HG02852 (cell line): ENCODE results near the gene BMERB1.
"Not testable (repeated sequence)": the region's sequence is repeated elsewhere in the genome, so short reads cannot be mapped to it uniquely, and the experiment has no call there.

Experiments
- ATAC-seq: cut with Tn5 transposase; IDR thresholded peaks from one replicate; pipeline ENCODE4 v1.9.1; 2021; ENCODE audit warnings: mild to moderate bottlenecking, moderate library complexity; ENCODE audit not compliant: unreplicated experiment

BMERB1 gene

GRCh38 chr16:15519790-15520189, 85.4 kb downstream of the BMERB1 start:
- no peak for ATAC-seq

- ATAC-seq, result no peak
These were observed 87.0 kb downstream of the BMERB1 start for GRCh38 chr16:15521390-15521757.

DNA sequence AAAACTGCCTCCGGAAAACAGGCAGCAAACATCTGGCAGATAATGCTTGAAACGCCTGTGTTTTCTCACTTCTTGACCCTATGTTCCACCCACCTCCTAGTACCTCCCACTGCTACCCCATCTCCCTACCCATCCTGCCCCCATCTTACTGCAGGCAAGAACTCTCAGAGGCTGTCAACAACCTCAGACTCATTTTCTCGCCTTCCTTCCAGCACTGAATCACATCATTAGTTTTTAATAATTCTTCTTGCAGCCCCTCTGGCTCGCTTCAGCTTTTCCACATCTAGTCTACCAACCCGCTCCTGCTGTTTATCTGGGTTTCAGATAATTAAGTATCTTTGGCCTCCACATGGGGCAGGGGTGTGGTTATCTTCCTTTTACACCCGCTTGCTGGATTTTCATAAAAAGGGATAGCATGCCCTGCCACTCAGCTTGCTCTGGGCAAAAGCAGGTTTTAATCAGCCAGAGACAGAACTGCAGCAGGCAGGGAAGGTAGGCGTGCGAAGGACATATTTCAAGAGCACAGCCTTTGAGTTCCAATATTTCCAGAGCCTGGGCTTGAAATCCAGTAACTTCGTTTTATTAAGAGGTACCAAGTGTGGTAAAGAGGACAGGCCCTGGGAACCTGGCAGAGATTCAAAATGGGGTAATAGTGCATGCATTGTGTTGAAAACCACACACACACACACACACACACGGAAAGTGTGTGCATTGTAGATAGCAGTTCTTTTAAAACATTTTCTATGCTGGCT, 87.5 kb downstream of the BMERB1 start:
- no peak for ATAC-seq

- ATAC-seq, result no peak
These were observed 88.7 kb downstream of the BMERB1 start for GRCh38 chr16:15523092-15523541.

DNA sequence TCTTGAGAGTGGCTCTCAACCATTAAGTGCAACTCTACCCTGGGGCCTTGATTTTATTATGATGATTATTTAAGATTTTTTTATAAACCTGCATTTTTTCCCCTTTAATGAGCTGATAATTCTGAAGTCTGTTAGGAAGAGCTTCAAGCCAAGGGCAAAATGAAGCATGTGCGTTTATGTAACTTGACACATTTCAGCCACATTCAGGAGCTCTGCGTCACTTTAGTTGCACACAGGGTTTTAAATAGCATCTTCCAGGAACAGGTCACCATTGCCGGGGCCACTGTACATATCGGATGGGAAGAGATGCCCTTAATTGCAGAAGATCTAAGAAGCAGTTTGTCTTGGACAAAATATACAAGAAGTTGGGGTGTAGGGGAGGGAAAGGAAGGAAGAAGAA, 89.6 kb downstream of the BMERB1 start:
- ATAC-seq, result no peak

DNA sequence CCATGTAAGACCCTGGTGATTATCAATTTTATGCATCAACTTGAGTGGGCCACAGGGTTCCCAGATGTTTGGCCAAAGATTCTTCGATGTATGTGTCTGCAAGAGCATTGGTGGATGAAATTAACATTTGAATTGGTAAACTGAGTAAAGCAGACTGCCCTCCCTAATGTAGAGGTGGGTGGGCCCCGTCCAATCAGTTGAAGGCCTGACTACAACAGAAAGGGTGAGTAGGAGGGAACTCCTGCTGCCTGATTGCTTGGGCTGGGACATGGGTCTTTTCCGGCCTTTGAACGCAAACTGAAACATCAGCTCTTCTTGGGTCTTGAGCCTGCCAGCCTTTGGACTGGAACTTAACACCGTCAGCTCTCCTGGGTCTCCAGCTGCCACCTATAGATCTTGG, 90.6 kb downstream of the BMERB1 start:
- no peak for ATAC-seq

DNA sequence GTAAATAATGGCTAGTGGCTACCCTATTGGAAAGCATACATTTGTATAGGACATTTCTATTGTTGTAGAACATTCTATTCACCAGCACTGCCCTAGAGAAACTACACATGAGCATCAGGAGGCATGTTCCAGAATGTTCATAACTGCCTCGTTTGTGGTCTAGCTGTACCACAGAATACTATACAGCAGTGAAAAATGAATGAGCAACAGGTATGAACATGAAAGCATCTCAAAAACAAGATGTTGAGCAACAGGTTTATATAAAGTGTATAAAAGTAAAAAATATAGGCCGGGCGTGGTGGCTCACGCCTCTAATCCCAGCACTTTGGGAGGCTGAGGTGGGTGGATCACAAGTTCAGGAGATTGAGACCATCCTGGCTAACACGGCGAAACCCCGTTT, 91.7 kb downstream of the BMERB1 start:
- ATAC-seq, result no peak

GRCh38 chr16:15526731-15527130, 92.3 kb downstream of the BMERB1 start:
- no peak for ATAC-seq

DNA sequence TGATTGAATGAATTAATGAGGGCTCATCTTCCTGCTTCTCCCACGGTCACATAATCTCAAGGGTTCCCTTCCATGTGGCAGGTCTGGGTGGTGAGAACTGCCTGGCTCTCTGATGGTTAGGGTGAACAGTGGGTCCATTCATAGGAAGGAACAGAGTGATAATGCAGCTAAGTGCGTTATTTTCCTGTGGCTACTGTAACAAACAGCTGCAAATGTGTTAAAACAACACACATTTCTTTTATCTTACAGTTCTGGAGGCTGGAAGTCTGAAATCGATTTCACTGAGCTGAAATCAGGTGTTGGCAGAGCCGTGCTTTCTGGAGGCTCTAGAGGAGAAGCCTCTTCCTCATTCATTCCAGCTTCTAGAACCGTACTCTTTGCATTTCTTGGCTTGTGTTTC, 95.3 kb downstream of the BMERB1 start:
- ATAC-seq, result no peak

GRCh38 chr16:15530085-15530484, 95.7 kb downstream of the BMERB1 start:
- no peak for ATAC-seq

DNA sequence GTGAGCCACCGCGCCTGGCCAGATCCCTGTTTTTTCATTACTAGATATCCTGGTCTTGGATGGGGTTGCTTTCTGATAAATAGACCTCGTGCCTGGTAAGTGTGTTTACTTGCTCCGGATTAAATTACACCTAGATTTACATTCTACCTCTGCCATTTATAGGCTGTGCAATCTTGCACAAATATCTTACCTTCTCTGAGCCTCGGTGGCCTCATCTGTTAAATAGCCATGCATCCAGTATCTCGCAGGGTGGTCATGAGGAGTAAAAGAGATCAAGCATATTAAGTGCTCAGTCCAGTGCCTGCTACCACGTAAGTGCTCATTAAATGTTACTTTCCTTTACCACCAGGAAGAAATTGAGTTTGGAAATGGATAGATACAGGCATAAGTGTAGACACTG, 98.4 kb downstream of the BMERB1 start:
- ATAC-seq, result no peak

DNA sequence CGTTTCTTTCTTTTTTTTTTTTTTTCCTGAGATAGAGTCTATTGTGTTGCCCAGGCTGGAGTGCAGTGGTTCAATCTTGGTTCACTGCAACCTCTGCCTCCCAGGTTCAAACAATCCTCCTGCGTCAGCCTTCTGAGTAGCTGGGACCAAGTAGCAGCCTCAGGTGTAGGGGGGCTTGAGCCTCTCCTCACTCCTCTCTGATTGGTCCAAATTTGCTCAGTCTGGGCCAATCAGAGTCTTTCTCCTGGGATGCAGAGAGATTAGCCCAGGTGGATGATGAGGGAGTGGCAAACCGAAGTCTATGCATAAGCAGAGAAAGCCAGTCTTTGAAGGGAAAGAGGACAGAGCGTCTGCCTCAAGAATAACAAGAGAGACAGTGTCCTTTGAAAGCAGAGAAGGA, 99.0 kb downstream of the BMERB1 start:
- no peak for ATAC-seq

- ATAC-seq, result no peak
These were observed 101.4 kb downstream of the BMERB1 start for GRCh38 chr16:15535772-15536171.

DNA sequence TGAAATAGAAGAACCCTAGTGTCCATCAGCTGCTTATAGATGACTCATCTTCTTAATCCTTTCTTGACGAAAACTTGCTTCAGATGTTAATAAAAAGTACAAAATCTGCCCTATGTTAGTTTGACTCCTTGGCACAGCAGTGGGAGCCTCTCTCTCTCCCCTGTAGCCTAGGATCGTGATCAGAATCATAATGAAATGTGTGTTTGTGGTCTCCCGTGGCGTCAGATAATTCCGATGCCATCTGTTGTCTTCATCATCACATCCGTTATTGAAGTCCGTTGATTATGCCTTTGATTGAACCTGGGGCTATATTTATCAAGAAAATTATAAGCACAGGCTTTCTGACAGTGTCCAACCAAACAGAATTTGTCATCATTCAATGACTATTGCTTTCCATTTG, 102.5 kb downstream of the BMERB1 start:
- no peak for ATAC-seq

- ATAC-seq, result no peak
These were observed 104.1 kb downstream of the BMERB1 start for GRCh38 chr16:15538507-15538906.

GRCh38 chr16:15539197-15539596, 104.8 kb downstream of the BMERB1 start:
- no peak for ATAC-seq

- no peak for ATAC-seq
These were observed 107.9 kb downstream of the BMERB1 start for GRCh38 chr16:15542261-15542660.

DNA sequence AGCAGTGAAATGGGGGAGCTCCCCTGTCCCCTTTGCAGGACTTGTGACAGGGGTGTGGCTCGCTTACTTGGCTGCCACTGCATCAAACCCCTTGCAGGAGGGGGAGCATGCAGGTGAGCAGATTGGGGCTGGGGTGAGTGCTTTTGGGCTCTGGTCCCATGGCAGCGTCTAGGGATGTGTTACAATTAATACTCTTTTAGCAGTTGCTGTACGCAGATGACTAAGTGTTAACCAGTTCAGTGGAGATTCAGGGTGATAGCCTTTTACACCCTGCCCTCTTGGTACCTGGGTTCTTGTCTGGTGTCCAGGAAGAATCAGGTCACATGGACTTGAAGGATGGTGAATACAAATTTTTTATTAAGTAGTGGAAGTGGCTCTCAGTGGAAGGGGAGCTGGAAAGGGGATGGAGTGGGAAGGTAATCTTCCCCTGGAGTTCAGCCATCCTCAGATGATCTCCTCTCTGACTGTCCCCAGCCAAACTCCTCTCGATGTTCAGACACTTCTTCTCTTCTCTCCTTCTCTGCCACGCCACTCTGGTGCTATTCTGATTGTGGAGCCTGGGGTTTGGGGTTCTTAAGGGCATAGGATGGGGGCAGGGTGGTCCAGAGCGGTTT, 108.5 kb downstream of the BMERB1 start:
- no peak for ATAC-seq

- no peak for ATAC-seq
These were observed 110.0 kb downstream of the BMERB1 start for GRCh38 chr16:15544405-15544804.

GRCh38 chr16:15545544-15545943, 111.2 kb downstream of the BMERB1 start:
- ATAC-seq, result no peak

DNA sequence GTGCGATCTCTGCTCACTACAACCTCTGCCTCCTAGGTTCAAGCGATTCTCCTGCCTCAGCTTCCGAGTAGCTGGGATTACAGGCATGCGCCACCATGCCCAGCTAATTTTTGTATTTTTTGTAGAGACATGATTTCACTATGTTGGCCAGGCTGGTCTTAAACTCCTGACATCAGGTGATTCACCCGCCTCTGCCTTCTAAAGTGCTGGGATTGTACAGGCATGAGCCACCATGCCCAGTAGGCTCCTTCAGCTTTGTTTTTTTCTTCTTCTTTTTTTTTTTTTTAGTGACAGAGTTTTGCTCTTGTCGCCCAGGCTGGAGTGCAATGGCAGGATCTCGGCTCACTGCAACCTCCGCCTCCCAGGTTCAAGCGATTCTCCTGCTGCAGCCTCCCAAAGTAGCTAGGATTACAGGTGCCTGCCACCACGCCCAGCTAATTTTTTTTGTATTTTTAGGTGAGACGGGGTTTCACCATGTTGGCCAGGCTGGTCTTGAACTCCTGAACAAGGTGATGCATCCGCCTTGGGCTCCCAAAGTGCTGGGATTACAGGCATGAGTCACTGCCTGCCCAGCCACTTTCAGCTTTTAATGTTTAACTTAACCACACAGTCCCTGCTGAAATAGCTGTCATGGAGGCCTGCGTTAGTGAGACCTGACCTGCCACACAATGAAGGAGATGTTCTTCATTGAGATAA, 112.8 kb downstream of the BMERB1 start:
- ATAC-seq, result not testable (repeated sequence)

- ATAC-seq, result no peak
These were observed 113.3 kb downstream of the BMERB1 start for GRCh38 chr16:15547768-15548096.
